Measurements from ENCODE around the gene TRAF1.

Gene TRAF1

DNA sequence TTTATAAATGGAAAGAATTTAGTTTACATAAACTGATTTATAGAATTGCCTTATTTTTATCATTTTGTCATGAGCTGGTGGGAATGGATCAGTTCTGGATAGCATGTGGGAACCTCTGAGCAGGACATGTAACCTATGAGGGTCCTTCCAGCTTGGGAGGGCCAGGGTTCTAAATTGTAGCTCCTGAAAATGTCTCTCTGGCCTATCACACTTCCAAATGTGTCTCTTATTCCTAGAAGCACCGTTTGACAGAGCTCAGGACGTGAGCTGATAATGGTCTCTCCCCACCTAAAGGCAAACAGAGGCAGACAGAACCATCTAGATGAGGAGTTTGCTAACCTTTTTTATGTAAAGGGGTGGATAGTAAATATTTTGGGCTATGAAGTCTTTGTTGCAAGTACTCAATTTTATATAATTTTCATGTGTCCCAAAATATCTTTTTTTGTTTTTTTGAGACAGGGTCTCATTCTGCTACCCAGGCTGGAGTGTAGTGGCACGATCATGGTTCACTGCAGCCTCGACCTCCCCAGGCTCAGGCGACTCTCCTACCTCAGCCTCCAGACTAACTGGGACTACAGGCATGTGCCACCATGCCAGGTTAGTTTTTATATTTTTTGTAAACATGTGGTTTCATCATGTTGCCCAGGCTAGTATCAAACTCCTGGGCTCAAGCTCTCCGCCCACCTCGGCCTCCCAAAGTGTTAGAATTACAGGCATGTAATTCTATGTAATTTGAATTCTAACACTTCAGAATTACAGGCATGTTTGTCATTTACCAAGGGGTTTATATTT is 4.0 kb downstream of the TRAF1 start:
- DNase-seq: no peak

DNA sequence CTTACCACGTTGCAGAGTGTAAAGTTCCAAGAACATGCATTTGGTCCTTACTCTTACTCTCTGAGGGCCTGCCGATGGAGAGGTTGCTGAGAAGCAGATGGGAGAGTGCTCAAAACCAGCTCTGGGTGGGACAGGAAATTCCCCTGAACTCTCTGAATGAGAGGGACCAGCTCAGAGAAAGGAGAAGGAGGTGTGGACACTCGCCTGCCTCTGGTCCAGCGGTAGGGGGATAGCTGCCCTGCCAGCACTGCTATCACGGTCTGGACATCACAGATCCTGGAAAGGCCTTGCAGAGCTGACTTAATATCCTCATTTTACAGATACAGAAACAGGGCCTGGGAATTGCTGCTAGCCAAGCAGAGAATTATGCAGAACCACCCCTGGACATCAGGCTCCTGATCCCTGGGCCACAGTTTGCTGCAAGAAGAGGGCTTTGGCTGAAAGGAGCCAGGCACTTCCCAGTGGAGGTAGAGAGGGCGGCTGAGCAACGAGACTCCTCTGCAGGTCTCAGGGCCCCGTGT is 4.9 kb downstream of the TRAF1 start:
- DNase-seq: no peak

DNA sequence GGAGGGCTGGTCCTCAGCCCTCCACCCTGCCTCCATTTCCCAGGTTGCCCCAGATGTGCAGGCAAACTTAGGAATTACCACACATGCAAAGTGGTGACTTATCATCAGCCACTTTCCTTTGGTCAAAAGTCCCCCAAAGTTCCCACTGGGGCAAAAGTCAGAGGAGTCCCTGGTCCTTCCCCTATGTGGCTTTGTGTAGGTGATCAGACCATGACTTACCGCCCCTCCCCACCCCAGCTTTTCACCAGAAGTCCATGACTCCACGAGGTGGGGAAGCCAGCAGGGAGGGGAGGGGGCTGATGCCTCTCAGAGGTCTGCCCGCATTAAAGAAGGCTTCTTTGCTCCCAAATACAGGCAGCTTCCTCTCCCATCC is 5.8 kb downstream of the TRAF1 start:
- DNase-seq: no peak

DNA sequence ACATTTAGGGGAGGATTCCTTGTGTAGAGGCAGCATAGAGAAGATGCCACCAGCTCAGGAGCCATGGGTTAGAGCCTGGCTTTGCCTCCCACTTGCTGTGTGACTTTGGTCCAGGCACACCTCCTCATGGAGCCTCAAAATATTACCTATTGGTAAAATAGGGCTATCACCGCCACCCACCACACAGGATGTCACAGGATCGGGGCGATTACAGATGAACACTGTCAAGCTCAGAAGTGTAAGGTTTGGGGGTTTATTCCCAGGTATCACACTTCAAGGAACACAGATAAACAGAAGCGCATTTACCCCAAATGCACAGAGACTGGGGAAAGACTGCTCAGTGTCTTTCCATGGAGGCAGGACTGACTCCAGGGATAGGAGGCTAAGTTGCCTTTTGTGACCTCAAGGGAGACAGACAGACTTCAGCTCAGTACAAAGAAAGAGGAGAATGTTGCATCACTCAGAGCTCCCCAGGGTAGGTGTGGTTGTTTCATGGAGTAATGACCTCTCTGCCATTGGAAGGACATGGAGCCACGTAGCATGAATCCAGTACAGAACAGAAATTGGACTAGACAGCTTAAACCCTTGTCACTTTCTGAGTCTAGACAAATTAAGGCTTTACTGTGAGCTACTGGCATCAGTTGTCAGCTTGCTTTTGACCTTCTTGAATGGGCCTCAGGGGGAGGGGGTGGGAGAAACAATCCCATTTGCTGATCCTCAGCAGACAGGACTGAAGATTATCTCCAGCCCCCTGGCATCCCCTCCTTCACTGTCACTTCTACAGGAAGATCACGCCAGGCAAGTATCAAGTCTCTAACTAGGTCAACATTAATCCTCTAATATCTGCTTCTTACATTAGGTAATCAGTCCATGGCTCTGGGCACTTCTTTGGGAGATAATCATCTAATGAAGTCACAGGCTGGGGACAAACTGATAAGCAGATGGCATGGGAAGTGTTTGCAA is 6.5 kb downstream of the TRAF1 start:
- DNase-seq: no peak

DNA sequence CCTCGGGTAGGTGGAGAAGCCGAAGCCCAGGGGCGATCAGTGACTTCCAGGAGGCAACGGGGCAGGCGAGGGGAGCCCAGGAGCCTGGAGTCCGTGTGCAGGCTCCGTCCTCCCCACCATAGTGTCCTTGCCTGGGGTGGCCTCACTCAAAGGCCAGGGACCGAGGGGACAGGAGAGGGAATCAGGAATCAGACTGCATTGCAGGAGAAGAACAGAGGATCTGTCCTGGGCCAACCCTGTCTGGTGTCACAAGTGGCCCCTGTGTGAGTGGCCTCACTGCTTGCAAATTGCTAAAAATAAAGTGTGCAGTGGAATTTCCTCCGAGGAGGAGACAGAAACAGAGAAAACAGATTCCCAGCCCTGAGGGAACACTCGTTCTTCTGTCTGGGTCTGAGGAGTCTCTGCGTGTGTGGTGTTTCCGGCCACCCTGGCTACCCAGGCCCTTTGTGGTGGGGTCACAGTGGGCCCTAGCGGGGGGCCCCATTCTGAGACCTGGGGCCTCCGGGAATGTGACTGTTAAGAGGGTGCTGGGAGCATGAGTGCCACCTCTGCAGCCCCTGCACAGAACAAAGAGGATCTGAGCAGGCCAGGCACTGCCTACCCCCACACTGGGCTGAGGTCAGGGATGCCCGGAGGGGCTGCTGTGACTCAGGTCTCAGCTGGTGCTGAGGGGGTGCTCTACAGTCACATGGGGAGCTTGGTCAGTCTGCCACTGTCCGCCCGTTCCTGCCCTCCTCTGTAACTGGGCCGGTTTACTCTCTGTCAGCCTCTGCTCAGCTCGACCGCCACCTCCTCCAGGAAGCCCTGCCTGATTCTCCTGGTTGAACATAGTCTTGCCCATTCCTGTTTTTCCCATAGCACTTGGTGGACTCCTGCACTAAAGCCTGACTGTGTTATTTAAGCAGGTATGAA is 7.4 kb downstream of the TRAF1 start:
- no peak for DNase-seq

DNA sequence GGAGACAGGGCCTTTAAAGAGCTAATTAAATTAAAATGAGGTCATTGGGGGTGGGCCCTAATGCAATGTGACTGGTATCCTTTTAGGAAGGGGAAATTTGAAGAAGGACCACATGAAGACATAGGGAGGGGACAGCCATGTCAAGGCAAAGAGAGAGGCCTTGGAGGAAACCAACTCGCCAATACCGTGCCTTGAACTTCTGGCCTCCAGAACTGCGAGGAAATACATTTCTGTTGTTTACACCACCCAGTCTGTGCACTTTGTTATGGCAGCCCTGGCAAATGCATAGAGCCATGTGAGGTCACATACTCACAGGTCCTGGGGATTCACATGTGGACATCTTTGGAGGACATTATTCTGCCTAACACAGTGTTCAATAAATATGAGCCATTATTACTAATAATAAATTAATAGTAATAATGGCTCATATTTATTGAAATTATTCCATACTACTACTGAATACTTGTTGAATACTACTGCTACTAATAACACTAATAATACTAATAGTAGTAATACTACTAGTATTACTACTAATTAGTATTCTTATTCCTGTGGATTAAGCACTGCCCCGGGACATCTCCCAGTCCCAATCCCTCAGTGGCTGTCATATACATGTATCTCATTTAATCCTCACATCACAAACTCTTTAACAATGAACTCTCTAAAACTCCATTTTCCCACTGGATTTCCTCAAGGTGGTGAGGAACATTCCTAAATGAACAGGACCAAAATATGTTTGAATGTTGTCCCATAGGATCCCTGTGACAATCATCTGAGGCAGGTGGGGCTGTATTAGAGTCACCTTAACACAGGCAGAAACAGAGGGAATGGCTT is 8.4 kb downstream of the TRAF1 start:
- DNase-seq: no peak

DNA sequence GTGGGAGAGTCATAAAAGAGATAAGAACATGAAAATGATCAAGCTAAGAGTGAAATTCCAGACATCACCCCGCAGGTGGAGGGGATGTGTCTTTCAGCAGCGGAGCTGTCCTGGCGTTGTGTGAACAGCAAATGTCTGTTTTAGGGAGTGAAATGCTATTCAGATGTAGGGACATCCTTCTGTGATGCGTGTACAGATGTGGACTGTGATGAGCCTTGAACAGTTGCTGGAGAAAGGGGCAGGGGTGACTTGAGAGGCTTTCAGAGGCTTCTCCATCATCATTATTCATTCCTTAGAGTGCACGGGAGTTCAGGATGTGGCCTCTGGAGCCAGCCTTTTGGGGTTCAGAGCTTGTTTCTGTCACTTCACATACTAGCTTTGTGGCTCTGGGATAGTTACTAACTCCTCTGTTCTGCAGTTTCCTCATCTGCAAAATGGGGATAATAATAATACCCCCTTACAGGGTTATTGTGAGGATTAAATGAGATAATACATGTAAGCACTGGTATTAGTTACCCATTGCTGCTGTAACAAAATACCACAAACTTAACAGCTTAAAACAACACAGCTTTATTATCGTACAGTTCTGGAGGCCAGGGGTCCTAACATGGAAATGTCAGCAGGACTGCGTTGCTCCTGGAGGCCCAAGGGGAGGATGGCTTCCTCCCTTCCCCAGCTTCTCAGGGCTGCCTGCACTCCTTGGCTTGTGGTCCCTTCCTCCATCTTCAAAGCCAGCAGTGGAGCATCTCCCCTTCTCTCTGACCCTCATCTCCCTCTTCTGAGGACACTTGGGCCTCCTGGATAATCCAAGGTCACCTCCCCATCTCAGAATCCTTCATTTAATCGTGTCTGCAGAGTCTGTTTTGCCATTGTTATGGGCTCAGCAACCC is 9.4 kb downstream of the TRAF1 start:
- no peak for DNase-seq

DNA sequence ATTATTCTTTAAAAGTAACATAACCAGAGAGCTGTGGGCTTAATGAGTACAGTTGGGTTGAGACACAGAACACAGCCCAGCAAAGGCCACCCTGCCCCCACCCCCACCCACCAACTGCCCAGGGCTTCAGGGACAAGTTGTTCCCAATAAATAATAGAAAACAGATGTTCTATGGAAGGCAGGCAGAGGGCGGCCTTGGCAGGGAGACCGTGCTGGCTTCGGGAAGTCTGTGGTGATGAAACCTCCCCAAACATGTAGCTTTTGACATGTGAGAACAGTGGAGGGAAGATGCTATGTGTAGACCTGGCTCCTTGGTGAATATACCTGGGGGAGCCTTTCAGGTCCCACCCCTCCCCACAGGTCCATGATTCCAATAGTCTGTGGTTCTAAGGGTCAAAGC is 10.0 kb downstream of the TRAF1 start:
- no peak for DNase-seq

DNA sequence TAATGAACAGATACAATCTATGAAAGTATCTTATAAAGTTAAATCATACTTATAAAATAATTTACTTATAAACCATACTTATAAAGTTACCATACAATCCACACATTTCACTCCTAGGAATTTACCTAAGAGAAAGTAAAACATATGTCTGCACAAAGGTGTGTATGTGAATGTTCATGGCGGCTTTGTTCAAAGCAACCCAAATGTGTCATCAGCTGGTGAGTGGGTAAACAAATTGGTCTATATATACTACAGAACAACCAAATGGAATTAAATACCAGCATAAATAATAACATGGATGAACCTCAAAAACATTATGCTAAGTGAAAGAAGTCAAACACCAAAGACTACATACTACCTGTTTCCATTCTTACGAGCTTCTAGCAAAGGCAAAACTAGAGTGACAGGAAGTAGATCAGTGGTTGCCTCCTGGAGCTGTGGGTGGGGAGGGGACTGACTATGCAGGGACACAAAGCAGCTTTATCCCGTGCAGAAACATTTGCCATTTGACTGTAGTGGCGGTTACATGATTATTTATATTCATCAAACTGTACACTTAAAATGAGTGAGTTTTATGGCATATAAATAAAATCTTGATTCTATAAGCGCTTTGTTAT is 10.6 kb downstream of the TRAF1 start:
- no peak for DNase-seq

DNA sequence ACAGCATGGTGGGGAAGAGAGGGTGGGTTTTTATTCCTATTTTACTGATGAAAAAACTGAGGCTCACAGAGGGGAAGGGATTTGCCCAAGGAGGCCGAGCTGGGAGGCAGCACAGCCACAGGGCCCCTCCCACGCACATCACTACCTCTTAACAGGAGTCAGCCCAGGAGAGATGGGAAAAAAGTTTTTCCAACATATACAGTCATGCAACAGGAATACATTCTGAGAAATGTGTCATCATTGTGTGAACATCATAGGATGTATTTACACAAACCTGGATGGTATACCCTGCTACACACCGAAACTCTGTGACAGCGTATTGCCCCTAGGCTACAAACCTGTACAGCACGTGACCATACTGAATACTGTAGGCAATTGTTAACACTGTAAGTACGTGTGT is 11.6 kb downstream of the TRAF1 start:
- DNase-seq: no peak

DNA sequence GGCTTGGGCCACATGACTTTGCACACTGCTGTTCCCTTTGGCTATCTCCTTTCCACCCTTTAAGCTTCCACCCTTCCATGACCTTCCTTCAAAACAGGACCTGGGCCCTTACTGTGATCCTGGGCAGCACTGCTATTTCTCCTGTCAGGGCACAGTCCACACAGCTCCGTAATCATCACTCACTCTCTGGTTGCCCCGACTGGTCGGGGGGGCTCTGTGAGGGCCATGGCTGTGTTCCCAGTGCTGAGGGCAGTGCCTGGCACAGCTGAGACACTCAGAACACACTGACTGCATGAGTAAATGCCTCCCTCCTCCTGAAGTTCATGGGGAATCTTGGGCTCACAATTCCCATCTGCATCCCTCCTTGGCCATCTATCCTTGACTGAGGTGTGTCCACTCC is 12.2 kb downstream of the TRAF1 start:
- no peak for DNase-seq

DNA sequence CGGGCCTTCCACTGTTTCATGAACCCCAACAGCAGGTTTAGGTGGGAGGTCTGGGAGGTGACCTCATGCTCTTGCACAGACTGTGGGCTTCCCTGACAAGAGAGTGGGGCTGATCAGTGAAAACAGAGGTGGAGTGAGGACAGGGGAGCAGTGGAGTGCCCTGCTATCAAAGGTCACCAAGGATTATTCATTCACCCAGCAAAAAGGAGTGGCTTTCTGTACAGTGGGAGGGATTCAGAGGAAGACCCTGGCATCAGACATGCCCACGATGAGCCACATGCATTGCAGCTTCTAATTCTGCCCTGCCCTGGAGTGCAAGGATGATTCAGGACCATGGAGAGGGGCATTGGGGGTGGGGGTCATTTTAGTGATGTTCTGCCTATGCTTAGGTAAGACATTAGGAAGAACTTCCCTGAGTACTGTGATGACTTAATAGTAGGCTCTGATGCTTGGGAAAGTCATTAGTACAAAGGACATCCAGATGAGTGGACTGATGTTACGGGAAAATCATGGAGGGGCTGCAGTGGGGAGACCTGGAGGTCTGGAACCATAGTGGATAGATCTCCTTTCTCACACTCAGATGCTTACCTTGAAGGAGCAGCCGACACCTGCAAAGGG is 12.8 kb downstream of the TRAF1 start:
- DNase-seq: no peak

DNA sequence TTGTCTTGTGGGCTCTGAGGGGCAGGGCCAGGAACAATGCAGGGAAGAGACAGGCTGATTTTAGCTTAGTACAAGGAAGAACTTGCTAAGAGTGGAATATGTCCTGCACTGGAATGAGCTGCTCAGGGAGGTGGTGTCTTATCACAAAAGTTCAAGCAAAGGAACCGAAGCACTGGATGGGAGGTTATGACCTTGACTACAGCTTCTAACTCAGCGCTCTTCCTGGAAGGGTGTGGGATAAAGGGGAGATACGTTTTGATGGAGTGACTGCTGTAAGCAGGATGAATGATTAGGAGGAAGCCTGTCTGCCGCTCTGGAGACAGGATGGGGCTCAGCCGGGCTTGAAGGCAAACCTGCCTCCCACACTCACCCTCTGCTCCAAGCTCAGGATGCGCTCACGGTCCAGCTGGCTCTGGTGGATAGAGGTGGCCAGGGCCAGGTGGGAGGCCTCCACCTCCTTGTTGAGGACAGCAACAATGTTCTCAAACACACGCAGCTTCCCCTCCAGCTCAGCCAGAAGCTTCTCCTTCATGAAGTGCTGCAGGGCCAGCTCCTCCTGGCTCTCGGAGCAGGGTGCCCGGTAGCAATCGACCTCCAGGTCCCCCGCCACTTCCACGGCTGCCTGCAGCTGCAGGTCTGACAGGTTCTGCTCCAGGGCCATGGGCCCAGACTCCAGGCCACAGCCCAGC is 13.5 kb downstream of the TRAF1 start:
- DNase-seq: no peak

DNA sequence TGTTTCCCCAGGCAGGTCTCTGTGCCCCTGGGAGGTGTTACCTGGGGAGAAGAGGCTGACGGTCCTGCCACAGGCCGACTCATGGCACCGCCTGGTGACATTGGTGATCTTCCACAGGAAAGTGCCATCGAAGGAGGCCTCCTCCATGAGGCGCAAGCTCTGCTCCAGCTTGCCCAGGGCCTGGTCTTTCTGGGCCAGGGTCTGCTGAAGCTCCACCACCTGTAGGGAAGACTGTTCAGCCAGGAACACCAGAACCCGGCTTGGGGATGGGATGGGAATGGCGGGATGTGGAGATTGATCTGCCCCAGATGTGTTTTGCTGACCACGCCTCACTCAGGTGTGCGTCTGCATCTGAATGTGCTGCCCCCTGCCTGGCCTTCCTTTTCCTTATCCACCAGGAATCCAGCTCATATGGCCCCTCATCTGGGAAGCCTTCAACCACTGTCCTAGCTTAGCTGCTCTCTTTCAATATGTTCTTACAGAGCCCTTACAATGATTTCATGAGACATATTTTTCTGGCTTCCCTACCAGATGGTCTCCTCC is 15.2 kb downstream of the TRAF1 start:
- DNase-seq: no peak

DNA sequence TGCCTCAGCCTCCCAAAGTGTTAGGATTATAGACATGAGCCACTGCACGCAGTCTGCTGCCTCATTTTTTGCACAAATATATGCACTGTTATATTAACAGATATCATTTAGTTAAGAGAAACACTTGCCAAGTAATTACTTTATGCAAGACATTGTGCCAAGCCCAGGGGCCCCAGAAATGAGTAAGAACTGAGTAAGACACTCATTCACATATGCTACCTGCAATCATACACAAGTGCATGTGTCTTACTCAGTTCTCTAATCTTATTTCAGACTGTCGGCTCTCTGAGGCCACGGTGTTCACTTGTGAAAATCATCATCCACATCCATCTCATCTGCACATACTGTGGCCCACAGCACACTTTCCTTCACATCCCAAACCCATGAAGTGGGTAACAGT is 16.0 kb downstream of the TRAF1 start:
- no peak for DNase-seq

DNA sequence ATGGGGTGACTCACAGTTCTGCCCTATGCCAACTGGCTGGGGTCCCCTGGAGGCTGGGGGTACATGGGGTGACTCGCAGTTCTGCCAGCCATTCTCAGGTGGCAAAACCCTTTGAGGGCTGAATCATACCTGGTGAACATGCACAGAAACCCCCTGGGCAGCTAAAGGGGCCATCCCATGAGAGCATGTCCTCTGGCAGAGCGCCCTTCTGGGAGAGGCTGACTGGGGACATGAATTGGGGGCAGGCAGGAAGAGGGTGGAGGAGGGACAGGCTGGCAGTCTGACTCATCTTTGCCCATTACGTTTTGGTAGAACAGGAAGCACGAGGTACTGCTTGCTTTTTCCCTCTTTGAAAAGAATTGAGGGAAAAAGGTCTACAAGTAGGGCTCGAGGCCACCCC is 16.7 kb downstream of the TRAF1 start:
- no peak for DNase-seq

DNA sequence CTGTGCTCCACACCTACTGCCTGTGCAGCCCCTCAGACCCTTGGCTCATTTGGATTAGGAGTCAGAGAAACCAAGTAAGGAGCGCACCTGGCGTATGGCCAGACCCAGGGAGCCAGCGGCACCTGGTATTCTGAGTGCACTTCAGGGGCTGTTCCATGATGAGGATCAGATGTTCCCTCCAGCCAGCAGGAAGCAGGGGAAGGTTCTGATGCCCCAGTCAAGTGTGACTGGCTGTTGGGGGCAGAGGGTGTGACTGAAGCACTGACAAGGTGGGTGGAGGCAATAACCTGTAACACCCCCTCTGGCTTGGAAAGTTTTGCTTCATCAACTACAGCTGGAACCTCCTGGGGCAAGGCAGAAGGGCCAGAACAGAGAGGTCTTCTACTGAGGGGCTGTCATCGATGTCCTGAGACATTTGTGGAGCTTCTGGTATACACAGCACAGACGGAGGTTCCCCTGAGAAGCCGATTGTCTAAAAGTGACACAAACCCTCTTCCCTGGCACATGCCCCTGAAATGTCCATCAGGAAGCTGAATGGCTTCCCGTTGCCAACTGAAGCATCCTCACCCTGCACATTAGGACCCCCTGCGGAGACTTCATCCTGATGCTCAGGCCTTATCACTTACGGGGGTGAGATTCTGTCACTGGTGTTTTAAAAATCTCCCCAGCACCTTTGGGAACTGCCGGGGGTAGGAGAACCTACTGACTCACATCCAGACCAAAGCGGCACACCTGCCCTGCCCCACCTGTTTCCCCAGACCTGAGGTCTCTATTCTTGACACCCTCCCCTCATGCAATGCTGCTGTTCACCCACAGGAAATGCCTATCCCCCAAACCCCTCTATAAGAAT is 21.1 kb downstream of the TRAF1 start:
- no peak for DNase-seq

DNA sequence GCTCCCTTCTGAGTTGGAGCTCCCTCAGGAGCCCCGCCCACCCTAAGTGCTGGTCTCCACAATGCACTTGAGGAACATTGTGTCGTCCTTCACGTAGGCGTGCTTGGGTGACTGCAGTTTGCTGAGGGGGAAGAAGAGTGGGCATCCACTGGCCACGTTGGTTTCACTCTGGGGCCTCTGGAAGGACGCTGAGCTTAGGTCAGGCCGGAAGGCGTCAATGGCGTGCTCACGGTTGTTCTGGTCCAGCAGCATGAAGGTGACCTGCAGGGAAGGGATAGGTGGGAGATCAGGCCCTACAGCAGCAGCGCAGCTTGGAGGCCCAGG is 21.7 kb downstream of the TRAF1 start:
- no peak for DNase-seq
